HEK293 (cell line): ENCODE measurements around the gene CDK2.

Experiments used
- CTCF ChIA-PET: fragments of 350-600 bp; formaldehyde crosslinking; extraction: SDS; loops from one replicate; lab custom pipeline; 2021; ENCODE audit warnings: antibody characterized with exemption; lab: Yijun Ruan, JAX
- POLR2A ChIA-PET: fragments of 300-600 bp; formaldehyde crosslinking; extraction: SDS; loops from one replicate; lab custom pipeline; 2020; ENCODE audit warnings: antibody characterized with exemption, inconsistent platforms; lab: Yijun Ruan, JAX
- H3K27ac ChIP-seq: fragments of 200-500 bp; sonication (Bioruptor generic); 2 replicates; pipeline ENCODE4 v1.5.1; 2014; ENCODE audit warnings: low read depth, low read length, control low read depth, inconsistent platforms; ENCODE audit errors: extremely low read depth
- H3K36me3 ChIP-seq, 2 experiments: fragments of 200-500 bp in 1 of 2; sonication (Bioruptor generic) in 1 of 2; 1 replicate in 1 of 2; 2 replicates in 1 of 2; pipeline ENCODE4 v1.5.1; 2014 to 2017; ENCODE audit warnings: inconsistent platforms in 2 of 2, low read length in 2 of 2; ENCODE audit not compliant: control insufficient read depth in 2 of 2, insufficient read depth in 1 of 2
- H3K4me1 ChIP-seq: fragments of 200-500 bp; sonication (Bioruptor generic); 2 replicates; pipeline ENCODE4 v1.5.1; 2014; ENCODE audit warnings: mild to moderate bottlenecking, low read length, inconsistent platforms; ENCODE audit not compliant: control insufficient read depth, insufficient read depth
- H3K4me3 ChIP-seq: 2 replicates; pipeline ENCODE4 v1.5.1; 2011; ENCODE audit warnings: low read depth, mild to moderate bottlenecking, control low read depth, low read length, moderate library complexity
- H3K9me3 ChIP-seq: fragments of 200-500 bp; sonication (Bioruptor generic); 2 replicates; pipeline ENCODE4 v1.5.1; 2014; ENCODE audit warnings: low read depth, low read length, inconsistent platforms; ENCODE audit not compliant: control insufficient read depth, insufficient read depth
- MYNN ChIP-seq: fragments of 450-650 bp; formaldehyde crosslinking; IDR thresholded peaks from 2 replicates; pipeline ENCODE4 v1.5.1; 2016; ENCODE audit warnings: missing biosample characterization, missing genetic modification characterization, borderline replicate concordance
- OVOL3 ChIP-seq: fragments of 450-650 bp; formaldehyde crosslinking; IDR thresholded peaks from 2 replicates; pipeline ENCODE4 v1.5.1; 2016; ENCODE audit warnings: missing biosample characterization, missing genetic modification characterization
- ZBTB1 ChIP-seq: fragments of 450-650 bp; formaldehyde crosslinking; IDR thresholded peaks from 2 replicates; pipeline ENCODE4 v1.5.1; 2016; ENCODE audit warnings: missing biosample characterization, missing genetic modification characterization
- ZBTB8A ChIP-seq: fragments of 450-650 bp; formaldehyde crosslinking; IDR thresholded peaks from 2 replicates; pipeline ENCODE4 v1.5.1; 2016; ENCODE audit warnings: missing biosample characterization, missing genetic modification characterization
- ZNF121 ChIP-seq: fragments of 450-650 bp; formaldehyde crosslinking; IDR thresholded peaks from 2 replicates; pipeline ENCODE4 v1.5.1; 2016; ENCODE audit warnings: missing biosample characterization, missing genetic modification characterization
- ZNF248 ChIP-seq: fragments of 450-650 bp; formaldehyde crosslinking; IDR thresholded peaks from 2 replicates; pipeline ENCODE4 v1.5.1; 2017; ENCODE audit warnings: missing biosample characterization, missing genetic modification characterization
- ZNF394 ChIP-seq: fragments of 450-650 bp; formaldehyde crosslinking; IDR thresholded peaks from 2 replicates; pipeline ENCODE4 v1.5.1; 2016; ENCODE audit warnings: missing biosample characterization, missing genetic modification characterization, mild to moderate bottlenecking, moderate library complexity, borderline replicate concordance
- ZNF416 ChIP-seq: fragments of 450-650 bp; formaldehyde crosslinking; IDR thresholded peaks from 2 replicates; pipeline ENCODE4 v1.5.1; 2016; ENCODE audit warnings: missing biosample characterization, missing genetic modification characterization
- ZNF514 ChIP-seq: fragments of 450-650 bp; formaldehyde crosslinking; IDR thresholded peaks from 2 replicates; pipeline ENCODE4 v1.5.1; 2016; ENCODE audit warnings: missing biosample characterization, missing genetic modification characterization
- ZNF518A ChIP-seq: fragments of 450-650 bp; formaldehyde crosslinking; conservative IDR thresholded peaks from 2 replicates; pipeline ENCODE4 v1.5.1; 2016; ENCODE audit warnings: low read depth, missing biosample characterization, missing genetic modification characterization
- ZNF530 ChIP-seq: fragments of 450-650 bp; formaldehyde crosslinking; IDR thresholded peaks from 2 replicates; pipeline ENCODE4 v1.5.1; 2016; ENCODE audit warnings: low read depth, missing biosample characterization, missing genetic modification characterization
- ZNF610 ChIP-seq: fragments of 450-650 bp; formaldehyde crosslinking; IDR thresholded peaks from 2 replicates; pipeline ENCODE4 v1.5.1; 2016; ENCODE audit warnings: missing biosample characterization, missing genetic modification characterization, borderline replicate concordance
- ZNF664 ChIP-seq: fragments of 450-650 bp; formaldehyde crosslinking; IDR thresholded peaks from 2 replicates; pipeline ENCODE4 v1.5.1; 2016; ENCODE audit warnings: missing biosample characterization, missing genetic modification characterization
- TF ChIP-seq, protein P1 (sequence below): fragments of 450-650 bp; formaldehyde crosslinking; IDR thresholded peaks from 2 replicates; pipeline ENCODE4 v1.5.1; 2016; ENCODE audit warnings: missing biosample characterization, missing genetic modification characterization, borderline replicate concordance
- TF ChIP-seq, protein P2 (sequence below): fragments of 450-650 bp; formaldehyde crosslinking; IDR thresholded peaks from 2 replicates; pipeline ENCODE4 v1.5.1; 2016; ENCODE audit warnings: missing biosample characterization, missing genetic modification characterization, low read depth

CDK2 gene

GRCh38 chr12:55982319-55982936, 15.8 kb downstream of the CDK2 start:
- peaks cover 38 to 79% of the 10 kb centered on the region in 2 experiments for H3K36me3 ChIP-seq
- no peak overlapping the region for H3K27ac ChIP-seq
- ChIA-PET POLR2A (interaction anchor here (0.5 to 6.4 kb wide), 5 partner anchors 8 to 707 kb away, joined by 3 to 66 read pairs (median 4); partner anchors contain the start of genes RAB5B and SUOX), CTCF (interaction anchor here (0.6 to 3.8 kb wide), 7 partner anchors 13 to 243 kb away, joined by 3 to 19 read pairs (median 4); no protein-coding TSS in a partner anchor)
- TF ChIP-seq ZBTB1 (tag by site-specific recombination) (no peak), OVOL3 (tag by site-specific recombination) (no peak), ZBTB8A (tag by site-specific recombination) (no peak), ZNF121 (tag by site-specific recombination) (peak; percentile 89)
- TF ChIP-seq, protein P1, sequence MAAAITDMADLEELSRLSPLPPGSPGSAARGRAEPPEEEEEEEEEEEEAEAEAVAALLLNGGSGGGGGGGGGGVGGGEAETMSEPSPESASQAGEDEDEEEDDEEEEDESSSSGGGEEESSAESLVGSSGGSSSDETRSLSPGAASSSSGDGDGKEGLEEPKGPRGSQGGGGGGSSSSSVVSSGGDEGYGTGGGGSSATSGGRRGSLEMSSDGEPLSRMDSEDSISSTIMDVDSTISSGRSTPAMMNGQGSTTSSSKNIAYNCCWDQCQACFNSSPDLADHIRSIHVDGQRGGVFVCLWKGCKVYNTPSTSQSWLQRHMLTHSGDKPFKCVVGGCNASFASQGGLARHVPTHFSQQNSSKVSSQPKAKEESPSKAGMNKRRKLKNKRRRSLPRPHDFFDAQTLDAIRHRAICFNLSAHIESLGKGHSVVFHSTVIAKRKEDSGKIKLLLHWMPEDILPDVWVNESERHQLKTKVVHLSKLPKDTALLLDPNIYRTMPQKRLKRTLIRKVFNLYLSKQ (tag by site-specific recombination): no peak
- no peaks in the 10 kb centered on the region for H3K9me3 ChIP-seq
- no peak overlapping the region for H3K4me3 ChIP-seq
- H3K4me1 ChIP-seq: no peaks in the 10 kb centered on the region

DNA sequence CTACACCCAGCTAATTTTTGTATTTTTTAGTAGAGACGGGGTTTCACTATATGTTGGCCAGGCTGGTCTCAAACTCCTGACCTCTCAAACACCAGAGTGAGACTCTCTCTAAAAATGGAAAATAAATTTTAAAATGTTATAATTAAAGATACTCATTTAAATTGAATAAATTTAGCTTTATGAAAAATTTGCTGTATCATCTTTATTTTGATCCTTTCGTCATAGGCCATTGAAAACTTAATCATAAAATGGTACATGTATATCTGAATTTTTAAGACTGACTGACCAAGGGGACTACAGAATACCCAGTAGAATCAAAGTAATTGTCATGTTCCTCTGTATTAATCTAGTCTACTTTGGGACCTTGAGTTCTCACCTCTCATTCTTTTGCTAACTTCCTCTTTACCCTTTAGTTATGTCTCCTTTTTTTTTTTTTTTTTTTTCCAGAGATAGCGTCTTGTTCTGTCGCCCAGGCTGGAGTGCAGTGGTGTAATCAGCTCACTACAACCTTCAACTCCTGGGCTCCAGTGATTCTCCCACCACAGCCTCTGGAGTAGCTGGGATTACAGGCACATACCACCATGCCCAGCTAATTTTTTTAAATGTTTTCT, 16.7 kb downstream of the CDK2 start:
- CTCF ChIA-PET: interaction anchor here (0.7 to 3.8 kb wide), 3 partner anchors 12 to 244 kb away, joined by 5 to 19 read pairs (median 7); no protein-coding TSS in a partner anchor
- Histone ChIP-seq H3K4me1 (no peaks in the 10 kb centered on the region), H3K4me3 (no peak overlapping the region), H3K9me3 (no peaks in the 10 kb centered on the region)
- POLR2A ChIA-PET: interaction anchor here (0.7 to 6.4 kb wide), 3 partner anchors 9 to 154 kb away, joined by 4 to 66 read pairs (median 4); partner anchors contain the start of genes DNAJC14, RAB5B and SUOX
- TF ChIP-seq MYNN (no peak), ZNF394 (tag by site-specific recombination) (peak; percentile 12; the same call in 1 of the 2 replicates), ZNF416 (tag by site-specific recombination) (no peak), ZNF518A (no peak), ZNF530 (tag by site-specific recombination) (no peak)
- TF ChIP-seq, all 188 proteins: peak for 1
- Histone ChIP-seq H3K27ac (no peak overlapping the region), H3K36me3 (peaks cover 43 to 78% of the 10 kb centered on the region in 2 experiments)

DNA sequence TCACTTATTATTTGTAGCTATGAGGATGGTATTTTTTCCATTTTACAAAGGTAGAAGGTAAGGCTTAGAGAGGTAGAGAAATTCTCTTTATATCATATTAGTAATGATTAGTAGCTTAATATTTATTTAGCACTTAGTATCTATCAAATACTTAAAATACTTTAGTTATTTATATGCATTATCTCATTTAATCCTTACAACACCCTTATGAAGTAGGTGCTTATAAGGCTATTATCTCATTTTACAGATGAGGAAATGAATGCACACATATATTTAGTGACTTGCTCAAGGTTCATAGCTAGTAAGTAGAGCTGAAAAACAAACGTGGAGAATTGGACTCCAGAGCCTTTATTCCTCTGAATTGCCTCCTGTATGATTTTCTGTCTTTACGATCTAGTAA, 18.2 kb downstream of the CDK2 start:
- POLR2A ChIA-PET: interaction anchor here (0.9 to 6.4 kb wide), 5 partner anchors 8 to 167 kb away, joined by 3 to 66 read pairs (median 3); partner anchors contain the start of genes ORMDL2, RAB5B and SARNP
- H3K4me3 ChIP-seq: no peak overlapping the region
- peaks cover 51 to 81% of the 10 kb centered on the region in 2 experiments for H3K36me3 ChIP-seq
- no peak overlapping the region for H3K27ac ChIP-seq
- H3K4me1 ChIP-seq: no peaks in the 10 kb centered on the region
- H3K9me3 ChIP-seq: no peaks in the 10 kb centered on the region
- CTCF ChIA-PET: interaction anchor here (0.7 to 4.0 kb wide), 4 partner anchors 11 to 247 kb away, joined by 3 to 35 read pairs (median 7); partner anchors contain the start of gene SUOX
- TF ChIP-seq ZNF248 (tag by site-specific recombination) (no peak), ZNF610 (tag by site-specific recombination) (no peak), ZNF664 (tag by site-specific recombination) (peak; percentile 80), ZNF514 (tag by site-specific recombination) (no peak)
- TF ChIP-seq, protein P2, sequence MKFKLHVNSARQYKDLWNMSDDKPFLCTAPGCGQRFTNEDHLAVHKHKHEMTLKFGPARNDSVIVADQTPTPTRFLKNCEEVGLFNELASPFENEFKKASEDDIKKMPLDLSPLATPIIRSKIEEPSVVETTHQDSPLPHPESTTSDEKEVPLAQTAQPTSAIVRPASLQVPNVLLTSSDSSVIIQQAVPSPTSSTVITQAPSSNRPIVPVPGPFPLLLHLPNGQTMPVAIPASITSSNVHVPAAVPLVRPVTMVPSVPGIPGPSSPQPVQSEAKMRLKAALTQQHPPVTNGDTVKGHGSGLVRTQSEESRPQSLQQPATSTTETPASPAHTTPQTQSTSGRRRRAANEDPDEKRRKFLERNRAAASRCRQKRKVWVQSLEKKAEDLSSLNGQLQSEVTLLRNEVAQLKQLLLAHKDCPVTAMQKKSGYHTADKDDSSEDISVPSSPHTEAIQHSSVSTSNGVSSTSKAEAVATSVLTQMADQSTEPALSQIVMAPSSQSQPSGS (tag by site-specific recombination): no peak
- TF ChIP-seq, all 188 proteins: peak for 1
